HG03159 (cell line): Measurements from ENCODE around the gene OR52L1.
"Not testable (repeated sequence)": the region's sequence is repeated elsewhere in the genome, so short reads cannot be mapped to it uniquely, and the experiment has no call there.

Source experiments
- ATAC-seq: cut with Tn5 transposase; IDR thresholded peaks from one replicate; pipeline ENCODE4 v1.9.1; 2021; ENCODE audit warnings: mild to moderate bottlenecking, moderate library complexity; ENCODE audit not compliant: unreplicated experiment

OR52L1 gene

DNA sequence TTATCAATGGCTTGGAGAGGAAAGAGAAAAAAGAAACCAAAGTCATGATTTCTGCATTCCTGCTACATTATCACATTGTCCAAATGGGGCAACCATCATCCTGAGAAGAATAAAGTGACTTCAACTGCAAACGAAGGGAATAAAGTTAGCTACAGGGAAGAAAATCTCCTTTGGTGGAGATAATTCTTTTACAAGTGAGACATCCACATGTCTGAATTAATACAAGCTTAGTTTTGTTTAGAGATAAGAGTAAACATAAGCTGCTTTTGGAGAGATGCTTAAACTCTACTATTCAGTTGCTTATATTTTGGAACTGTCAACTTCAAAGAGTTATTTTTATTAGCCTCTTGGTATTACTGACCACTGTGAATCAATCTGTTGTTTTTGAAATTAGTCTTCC is at the start of gene OR52L1:
Gene OR52L1 (minus strand): TSS at position 101 of the 400 bp plus-strand sequence. CDS start 55 bp downstream, at position 46.
- no peak for ATAC-seq

DNA sequence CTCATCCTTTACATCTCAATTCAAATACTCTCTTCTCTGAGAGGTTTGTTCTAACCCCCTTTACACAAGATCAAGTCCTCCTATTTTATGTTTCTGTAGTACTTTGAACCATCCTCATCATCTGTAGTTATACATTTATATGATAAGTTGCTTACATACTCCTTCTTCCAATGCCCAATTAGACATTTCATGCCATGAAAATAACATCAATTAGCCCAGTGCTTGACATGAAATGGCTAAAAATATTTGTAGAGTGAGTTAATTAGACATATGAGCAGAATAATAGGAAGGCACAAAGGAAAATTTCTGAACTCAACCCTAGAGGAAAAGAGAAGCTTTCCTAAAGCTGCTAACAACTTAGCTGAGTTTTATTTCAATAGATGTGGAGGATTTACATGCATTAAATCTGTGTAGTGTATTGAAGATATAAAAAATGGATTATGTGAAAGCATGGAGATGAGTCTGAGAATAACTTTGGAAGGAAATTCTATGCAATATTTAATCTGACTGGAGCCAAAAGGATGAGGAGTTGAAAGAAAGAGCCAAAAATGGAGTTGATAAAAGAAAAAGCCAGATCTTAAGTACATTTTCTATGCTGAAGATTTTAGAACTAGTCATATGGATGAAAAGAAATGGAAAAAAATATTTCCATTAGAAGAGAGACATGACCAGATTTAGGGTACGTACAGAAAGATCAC is 44.1 kb upstream of the OR52L1 start, which contains the start of gene OR56A1:
Gene OR56A1 (minus strand): TSS at position 51 of the 698 bp plus-strand sequence. CDS start 3,066 bp downstream, outside the sequence.
- ATAC-seq, result no peak

DNA sequence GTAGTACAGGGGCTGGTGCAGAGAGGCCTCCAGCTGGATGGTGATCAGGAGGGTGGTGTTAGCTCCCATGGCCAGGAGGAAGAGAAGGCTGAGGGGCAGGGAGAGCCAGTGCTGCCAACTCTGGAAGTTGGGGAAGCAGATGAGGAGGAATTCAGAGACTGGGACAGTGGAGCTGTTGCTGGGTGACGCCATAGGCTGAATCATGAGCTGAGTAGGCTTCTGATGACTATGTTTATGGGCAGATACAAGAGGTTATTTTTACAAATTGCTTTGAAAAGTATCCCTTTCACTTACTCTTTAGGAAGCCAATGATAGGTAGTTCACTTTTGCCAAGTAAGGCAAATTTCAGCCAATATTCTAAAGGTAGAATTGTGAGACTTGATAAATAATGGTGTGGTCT is 40.7 kb upstream of the OR52L1 start:
- no peak for ATAC-seq

DNA sequence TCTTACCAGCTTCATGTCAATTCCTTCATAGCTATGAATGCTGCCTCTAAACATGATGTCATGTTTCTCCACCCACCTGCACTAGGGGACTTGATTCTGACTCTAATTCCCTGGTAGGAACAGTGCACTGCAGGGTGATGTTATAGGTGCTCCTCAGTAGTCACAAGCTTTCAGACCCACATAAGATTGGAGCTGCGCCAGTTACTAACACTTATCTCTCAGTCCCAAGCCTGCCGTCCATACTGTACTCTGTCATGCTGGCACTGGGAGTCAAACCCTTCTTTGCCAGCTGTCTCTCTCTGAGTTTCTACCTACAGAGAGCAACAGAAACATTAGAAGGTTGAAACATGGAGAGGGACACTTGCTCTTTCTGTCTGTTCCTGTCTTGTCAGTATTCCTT is 38.3 kb upstream of the OR52L1 start:
- no peak for ATAC-seq

DNA sequence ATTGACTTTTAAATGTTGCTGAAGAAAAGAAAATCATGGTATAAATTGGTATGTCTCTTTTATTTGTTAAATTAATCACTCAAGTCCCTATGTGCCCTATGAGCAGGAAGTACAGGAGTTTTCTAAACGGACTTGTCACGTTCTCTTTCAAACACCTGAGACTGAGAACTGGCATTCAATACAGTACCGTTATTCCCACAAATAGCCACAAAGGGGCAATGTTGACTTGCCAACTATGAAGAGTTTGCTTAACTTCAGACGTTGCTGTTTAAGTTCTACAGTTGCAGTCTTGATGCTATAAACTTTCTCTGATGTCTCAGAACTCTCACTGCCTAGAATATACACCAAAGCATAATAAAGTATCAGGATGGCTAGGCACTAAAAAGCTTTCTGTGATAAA is 36.2 kb upstream of the OR52L1 start:
- no peak for ATAC-seq

DNA sequence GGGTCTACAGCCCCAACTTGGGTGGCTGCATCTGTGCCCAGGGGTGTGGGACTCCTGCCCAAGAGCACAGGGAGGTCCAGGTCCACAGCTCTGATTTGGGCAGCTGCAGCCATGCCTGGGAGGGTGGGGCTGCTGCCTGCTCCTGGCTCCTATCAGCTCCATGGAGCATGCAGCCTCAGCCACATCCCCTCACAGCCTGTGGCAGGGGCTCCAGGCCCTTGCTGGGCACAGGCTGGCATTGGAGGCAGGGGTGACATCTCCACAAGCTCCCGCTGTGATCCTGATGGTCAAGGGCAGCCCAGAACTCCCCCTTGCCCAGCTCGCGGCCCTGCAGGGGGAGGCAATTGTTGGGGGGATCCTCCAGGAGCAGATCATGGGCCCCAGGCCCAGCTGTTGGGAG is 26.3 kb upstream of the OR52L1 start:
- ATAC-seq, result no peak

DNA sequence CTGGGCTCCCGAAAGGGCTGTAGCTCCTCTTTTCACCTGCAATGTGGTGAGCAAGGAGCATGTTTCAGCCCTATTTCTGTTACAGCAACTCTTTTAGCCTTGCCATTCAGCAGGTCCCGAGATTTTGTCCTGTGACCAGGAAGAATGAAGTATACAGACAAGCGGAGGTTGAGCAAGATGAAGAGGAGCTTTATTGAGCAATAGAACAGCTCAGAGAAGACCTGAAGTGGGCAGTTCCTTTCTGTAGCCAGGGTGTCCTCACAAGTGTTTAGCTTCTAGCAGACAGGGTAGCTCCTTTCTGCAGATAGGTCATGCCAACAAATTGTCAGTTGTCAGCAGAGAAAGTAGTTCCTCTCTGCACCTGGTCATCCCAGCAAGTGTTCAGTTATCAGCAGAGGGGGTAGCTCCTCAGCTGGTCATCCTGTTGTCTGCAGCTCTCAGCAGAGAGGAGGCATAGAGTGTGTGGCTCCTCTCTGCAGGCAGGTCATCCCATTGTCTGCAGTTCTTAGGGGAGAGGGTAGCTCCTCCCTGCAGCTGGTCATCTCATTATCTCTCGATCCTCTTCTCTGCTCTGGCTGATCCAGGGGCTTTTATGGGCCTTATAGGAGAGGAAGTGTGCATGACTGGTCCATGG is 25.4 kb upstream of the OR52L1 start:
- no peak for ATAC-seq

DNA sequence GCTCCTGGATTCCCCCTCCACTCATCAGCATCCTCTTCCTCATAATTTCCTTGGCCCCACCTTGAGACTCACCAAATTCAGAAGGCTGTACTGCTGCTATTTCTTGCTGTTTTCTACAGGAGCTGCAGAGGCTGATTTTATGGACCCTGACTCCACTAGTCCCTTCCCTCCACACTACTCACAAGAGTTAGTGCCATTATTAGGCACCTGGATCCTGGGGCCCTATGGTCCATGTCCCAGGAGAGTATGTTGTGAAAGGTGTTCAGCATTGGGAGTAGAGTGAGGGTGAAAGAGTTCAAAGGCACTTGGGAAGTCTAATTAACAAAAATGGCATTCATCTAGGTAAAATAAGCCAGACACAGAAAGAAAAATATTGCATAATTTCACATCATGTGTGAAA is 20.1 kb upstream of the OR52L1 start, which contains the start of gene OR56A4:
Gene OR56A4 (minus strand): TSS at position 101 of the 400 bp plus-strand sequence. CDS start 3,954 bp downstream, outside the sequence.
- no peak for ATAC-seq

DNA sequence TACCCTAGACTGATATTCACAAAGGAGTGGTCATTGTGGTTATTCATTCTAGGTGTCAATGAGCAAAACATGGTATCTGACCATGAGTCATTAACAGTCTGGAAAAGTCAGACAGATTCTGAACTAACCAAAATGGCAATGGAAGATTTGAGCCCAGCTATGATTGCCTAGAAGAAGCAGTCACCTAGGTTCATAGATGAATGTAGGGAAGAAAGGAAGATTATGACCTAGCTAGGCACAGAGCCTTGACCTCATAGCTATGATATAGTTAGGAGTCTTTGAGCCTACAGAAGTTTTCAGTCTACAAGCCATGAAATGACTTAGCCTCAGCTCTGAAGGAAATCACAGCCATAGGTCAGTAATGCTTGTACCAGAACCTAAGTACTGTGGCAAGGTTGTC is 19.6 kb upstream of the OR52L1 start:
- ATAC-seq, result no peak

DNA sequence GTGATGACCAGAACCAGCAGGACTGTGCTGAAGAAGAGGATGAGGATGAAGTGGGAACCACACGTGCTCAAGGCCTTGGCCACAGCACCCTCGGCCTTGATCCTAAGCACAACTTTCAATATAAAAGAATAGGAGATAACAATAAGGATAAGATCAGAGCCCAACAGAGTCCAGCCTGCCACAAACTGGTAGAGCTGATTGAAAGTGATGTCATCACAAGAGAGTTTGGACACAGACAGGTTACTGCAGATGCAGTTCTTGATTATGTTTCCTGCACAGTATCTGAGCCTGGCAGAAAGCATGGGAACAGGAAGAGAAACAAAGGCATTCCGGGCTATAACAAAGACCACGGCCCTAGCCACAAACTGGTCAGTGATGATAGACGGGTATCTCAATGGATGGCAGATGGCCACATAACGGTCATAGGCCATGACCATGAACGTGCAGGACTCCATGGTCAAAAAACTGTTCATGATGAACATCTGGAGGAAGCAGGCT is 15.5 kb upstream of the OR52L1 start:
- no peak for ATAC-seq

DNA sequence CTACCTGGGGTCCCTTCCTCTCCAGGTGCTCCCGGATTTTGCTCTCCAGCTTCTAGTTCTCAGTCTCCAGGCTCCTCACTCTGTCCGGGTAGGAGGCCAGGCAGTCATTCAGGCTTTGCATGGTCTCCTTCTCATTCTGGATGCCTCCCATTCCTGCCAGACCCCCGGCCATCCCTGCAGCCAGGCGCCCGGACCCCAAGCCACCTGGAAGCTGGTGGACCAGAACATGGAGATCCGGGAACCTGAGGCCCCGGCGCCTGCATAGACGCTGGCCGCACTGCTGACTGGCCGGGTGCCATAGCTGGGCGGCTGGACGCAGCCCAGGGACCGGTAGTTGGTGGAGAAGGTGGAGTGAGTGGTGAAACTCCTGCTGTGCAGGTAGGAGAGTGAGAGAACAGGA is 8.0 kb upstream of the OR52L1 start:
- no peak for ATAC-seq

DNA sequence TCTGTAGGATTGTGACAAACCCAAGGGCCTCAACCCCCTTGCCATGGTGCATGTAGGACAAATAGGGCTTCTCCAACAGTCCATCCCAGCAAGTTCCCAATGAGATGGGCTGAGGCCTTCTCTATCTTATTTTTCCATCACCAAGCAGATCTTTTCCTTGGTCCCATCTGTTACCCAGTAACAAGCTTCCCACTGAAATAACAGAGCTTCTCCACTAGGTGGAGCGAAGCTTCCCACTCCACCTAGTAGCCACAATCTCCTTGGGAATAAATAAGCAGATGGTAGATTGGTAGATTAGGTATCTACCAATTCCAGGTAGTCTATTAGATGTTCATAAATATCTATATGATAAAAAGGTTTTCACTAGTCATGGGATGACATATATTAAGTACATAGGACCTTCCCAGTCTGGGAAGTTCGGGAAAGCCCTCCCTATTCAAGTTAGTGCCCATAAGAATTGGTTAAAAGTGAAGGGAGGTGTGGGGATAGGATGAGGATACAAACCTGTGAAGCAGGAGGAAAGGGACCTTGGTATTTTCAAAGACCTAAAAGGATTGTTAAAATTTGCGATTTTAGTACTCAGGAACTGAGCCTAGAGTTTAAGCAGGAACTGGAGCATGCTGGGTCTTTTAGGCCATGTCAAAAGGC is 5.9 kb upstream of the OR52L1 start:
- ATAC-seq, result peak; percentile 66

DNA sequence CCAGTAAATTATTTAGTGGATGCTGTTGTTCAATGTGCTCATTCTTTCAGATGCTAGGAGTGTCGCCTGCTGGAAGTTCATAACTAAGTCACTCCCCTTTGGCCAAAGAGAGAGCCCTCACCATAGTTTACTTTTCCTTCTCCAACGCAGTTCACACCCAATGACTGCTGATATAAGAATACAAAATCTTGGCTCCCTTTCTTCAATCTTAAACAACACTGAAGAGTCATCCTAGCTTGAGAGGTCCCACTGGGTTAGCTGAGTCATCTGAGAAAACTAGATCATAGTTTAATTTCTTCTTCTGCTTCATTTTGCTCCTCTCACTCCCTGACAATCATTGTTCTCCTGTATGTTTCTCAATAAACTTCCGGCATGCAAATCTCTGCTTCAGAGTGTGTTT is 5.4 kb upstream of the OR52L1 start:
- ATAC-seq, result no peak

DNA sequence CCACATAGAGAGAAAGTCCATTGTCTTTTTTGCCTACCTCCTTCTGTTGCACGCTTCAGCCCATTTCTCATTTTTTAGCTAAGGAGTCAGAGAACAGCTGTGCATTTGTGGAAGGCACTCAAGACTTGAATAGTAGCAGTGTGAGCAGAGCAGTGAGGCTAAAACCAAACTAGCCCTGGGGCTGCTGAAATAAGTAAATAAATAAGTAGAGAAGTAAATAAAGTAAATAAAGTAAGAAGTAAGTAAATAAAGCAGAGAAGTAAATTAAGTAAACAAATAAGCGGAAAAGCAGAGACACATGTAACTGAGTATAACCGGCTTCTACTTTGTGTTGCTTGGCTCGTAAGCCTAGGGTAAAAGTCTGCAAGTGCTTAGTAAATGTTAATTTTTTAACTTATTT is 2.4 kb upstream of the OR52L1 start:
- ATAC-seq, result no peak

DNA sequence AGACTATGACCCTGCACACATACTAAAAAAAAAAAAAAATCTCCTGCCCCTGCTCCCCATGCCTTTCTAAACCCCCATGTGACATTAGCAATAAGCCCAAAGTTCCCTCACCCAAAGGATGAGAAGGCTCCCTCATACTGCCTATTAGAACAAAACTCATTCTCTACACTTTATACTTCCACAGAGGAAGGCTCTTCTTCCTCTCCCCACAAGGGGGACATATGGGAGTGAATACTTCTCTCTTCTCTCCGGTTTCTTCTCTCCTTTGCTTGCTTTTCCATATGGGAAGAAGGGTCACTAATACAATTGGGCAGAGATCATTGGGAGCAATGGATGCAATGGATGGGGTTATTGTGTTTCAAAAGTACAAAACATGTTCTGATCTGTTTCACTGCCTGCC is 3.3 kb downstream of the OR52L1 start:
- no peak for ATAC-seq

DNA sequence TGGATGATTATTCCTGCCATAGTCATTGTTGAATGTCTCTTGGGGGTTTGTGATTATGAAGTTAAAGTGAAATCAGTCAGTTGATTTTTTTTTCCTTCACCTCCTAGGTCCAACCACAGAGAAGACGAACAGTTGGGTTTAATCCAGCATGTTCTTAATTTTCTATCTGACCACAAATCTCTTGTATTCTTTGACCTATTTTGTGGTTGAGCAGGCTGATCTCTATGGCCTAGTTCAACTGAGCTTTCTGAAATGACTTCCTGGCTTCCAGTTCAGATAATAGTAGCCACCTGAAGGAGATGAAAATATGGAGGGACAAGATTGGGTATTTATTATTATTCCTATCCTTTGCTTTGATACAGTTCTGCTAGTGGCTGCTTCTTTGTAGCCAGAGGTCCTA is 13.3 kb downstream of the OR52L1 start:
- no peak for ATAC-seq

DNA sequence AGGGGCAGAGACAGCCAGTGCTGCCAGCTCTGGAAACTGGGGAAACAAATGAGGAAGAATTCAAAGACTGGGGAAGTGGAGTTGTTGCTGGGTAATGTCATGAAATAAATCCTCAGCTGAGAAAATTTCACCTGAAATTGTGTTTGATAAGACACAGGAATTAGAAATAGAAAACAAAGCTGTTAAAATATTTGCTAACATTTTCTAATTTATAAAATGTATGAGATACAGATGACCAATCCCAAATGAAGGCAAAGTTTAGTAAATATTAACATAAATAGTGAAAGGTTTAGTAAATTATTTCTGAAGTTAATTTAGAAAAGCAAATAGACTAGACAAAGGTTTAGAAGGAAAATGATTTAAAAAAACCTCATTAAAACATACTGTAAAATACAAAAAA is 18.4 kb downstream of the OR52L1 start, which contains the start of gene OR56A5:
Gene OR56A5 (minus strand): TSS at position 101 of the 400 bp plus-strand sequence. CDS start 0 bp downstream, at position 101.
- ATAC-seq, result no peak

DNA sequence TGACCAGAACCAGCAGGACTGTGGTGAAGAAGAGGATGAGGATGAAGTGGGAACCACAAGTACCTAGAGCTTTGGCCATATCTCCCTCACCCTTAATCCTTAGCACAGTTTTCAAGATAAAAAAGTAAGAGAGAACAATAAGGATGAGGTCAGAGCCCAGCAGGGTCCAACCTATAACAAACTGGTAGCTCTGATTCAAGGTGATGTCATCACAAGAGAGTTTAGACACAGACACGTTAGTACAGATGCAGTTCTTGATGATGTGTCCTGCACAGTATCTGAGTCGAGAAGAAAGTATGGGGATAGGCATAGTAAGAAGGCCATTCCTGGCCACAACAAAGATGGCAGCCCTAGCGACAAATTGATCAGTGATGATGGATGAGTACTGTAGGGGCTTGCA is 19.1 kb downstream of the OR52L1 start:
- ATAC-seq, result no peak

DNA sequence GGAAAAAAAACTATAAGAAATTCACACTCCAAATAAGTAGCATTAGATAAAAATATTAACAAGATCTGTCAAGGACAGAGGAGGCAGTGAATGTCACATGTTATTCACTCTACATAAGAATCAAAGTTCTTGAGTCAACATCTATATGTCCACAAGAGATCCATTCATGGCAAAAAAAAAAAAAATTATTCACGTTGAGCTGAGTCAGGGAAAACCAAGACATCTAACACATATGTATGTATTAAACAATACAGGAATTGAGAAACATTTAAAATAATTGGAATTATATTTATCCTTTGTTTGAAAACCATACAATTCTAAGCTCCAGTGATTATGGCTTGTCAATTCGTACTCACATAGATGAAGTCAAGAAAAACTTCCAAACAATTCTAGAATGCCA is 19.8 kb downstream of the OR52L1 start:
- ATAC-seq, result no peak

DNA sequence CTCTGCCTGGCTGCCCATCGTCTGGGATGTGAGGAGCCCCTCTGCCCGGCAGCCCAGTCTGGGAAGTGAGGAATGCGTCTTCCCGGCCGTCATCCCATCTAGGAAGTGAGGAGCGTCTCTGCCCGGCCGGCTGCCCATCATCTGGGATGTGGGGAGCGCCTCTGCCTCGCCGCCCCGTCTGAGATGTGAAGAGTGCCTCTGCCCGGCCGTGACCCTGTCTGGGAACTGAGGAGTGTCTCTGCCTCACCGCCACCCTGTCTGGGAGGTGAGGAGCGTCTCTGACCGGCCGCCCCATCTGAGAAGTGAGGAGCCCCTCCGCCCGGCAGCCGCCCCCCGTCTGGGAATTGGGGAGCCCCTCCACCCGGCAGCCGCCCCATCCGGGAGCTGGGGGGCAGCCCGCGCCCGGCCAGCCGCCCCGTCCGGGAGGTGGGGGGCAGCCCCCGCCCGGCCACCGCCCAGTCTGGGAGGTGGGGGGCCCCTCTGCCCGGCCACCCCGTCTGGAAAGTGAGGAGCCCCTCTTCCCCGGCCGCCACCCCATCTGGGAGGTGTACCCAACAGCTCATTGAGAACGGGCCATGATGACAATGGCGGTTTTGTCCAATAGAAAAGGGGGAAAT is 26.0 kb downstream of the OR52L1 start:
- not testable (repeated sequence) for ATAC-seq

DNA sequence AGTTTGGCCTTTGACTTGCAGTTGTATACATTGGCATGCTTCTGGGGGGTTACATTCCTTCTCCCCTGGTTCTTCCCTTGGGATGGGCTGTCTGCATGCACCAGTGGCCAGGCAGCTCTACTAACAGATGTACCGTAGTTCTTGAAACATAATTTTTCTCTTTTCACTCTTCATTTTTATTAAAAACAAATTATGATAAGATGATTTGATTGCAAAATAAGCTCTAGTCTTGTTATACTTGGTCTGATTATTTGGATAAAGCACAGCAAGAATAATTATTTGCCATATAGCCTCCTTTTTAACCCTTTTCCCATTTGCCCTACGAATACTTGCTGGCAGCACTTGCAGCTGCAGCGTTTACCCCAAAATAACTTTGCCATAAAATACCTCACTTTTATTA is 31.2 kb downstream of the OR52L1 start:
- no peak for ATAC-seq
